NCI-H1694 (cell line): ENCODE data around the gene MANF.
"Not testable (repeated sequence)": the region's sequence is repeated elsewhere in the genome, so short reads cannot be mapped to it uniquely, and the experiment has no call there.

Experiments
- DNase-seq: peaks from one replicate; lab custom pipeline; 2025; lab: John Stamatoyannopoulos, UW

Gene MANF

GRCh38 chr3:51373658-51374421 lies 11.3 kb upstream of the MANF start:
- DNase-seq: no peak

DNA sequence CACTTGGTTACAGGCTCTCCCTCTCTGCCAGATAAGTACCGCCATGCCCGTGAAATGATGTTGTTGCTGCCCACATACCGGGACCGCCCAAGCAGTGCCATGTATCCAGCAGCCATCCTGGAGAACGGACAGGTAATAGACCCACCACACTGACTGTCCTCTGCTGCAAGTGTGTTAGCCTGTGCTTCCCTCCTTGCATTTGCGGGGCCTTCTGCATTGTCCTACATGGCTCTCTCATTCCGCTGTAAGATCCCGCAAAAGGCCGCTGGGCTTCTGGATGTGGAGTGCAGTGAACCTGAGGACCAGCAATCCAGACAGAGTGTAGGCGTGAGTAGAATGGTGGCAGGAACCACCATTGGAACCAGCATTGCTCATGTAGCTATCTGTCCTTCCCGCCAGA lies 10.6 kb upstream of the MANF start:
- no peak for DNase-seq

GRCh38 chr3:51375136-51375535 lies 10.0 kb upstream of the MANF start:
- no peak for DNase-seq

- DNase-seq: no peak
Measured at GRCh38 chr3:51375571-51375970, 9.5 kb upstream of the MANF start.

DNA sequence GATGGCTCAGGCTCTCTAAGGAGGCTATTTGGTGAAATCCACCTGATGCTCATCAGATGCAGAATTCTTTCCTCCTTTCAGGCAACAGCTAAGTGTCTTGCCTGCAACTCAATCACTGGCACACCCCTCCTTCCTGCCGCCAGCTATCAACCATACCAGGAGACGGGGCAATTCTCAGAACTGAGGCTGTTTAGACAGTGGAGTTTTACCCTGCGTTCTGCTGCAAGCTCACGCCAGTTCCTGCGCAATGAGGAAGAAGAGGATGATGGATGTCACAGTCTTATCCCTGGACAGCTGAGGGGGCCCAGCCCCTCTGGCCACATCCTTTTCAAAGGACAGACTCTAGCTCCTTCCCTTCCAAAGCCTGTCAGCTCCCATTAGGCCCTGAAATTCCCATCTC lies 7.0 kb upstream of the MANF start:
- DNase-seq: no peak

DNA sequence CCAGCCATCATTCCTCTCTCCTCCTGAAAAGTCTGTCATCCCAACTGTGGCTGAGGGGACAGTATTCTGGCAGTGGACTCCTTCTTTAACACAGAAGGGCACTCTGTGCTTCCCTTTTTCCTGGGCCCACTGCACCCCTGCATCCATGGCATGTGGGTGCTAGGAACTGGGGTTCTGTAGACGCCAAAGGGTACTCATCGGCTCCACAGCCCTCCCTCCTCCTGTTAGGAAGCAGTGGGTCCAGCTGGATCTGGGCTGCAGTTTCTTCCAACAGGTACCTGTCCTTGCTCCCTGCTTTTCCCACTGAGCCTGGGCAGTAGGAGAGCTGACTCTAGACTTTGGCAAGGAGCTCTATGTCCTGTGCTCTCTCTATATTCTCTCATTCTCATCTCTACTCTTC lies 6.4 kb upstream of the MANF start:
- DNase-seq: no peak

- no peak for DNase-seq
Measured at GRCh38 chr3:51379301-51379700, 5.8 kb upstream of the MANF start.

DNA sequence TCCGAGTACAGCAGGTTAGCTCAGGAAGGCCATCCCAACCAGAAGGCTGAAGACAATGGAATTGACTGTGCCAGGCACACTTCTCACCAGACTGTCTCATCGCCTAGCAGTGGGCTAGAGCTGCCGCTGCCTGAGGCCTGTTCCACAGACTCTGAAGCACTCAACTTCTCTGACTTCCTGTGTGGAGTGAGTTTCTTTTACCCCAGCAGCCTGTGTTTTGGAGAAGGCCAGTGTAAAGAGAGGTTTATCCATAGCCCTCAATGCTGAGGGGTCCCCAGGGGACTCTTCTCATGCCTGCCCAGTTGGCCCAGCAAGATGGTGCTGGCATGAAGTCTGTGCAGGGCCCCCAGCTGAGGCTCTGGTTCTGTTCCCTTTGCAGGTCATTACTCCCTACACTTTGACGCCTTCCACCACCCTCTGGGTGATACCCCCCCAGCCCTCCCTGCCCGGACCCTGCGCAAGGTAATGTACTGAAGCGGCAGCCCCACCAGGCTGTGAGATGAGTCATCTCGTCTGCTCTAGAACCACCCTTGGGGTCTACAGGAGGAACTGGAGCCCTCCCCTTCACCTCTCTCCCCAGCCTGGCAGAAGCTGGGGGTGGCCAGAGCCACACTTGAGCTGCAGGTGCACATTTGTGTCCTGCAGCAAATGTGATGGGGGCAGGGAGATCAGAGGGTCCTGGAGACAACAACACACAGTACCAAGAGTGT lies 5.2 kb upstream of the MANF start:
- DNase-seq: no peak

- DNase-seq: no peak
Measured at GRCh38 chr3:51380601-51381332, 4.3 kb upstream of the MANF start.

DNA sequence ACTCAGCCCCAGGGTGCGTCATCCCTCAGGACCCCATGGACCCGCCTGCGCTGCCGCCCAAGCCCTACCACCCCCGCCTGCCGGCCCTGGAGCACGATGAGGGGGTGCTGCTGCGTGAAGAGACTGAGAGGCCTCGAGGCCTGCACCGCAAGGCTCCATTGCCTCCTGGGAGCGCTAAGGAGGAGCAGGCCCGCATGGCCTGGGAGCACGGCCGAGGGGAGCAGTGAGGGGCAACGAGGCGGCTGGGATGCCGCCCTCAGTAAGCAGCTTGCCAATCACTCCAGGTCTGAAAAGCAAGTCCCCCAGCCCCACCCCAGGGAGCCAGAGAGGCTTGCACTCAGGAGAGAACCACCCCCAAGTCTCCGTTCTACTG lies 3.8 kb upstream of the MANF start:
- DNase-seq: no peak

DNA sequence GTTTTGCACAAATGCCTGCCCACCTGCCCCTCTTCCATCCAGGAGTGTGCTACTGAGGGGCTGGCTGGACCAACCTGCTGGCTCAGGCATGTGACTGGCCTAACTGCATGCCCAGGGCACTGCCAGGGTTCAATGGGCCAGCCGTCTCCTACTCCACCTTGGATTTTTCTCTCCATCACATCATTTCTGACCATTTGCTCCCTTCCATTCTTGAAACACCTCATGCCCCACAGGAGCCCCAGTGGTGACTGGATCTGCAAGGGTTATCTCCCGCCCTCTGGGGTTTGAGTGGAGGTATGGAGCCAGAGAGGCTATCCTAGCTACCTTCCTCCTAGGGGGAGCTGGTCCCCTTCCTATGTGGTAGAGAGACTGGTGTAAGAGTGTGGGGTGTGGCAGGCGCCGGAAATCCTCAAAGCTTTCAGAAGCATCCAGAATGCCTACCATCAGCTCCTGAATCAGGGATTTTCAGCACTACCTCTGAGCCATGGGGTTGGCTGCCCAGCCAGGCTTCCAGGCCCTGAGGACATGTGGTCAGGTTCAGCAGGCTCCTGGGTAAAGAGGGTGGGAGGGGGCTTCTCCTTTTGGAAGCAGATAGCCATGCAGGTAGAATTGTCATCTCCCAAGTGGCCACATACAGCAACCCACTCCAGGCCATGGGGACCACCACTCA lies 2.9 kb upstream of the MANF start:
- no peak for DNase-seq

DNA sequence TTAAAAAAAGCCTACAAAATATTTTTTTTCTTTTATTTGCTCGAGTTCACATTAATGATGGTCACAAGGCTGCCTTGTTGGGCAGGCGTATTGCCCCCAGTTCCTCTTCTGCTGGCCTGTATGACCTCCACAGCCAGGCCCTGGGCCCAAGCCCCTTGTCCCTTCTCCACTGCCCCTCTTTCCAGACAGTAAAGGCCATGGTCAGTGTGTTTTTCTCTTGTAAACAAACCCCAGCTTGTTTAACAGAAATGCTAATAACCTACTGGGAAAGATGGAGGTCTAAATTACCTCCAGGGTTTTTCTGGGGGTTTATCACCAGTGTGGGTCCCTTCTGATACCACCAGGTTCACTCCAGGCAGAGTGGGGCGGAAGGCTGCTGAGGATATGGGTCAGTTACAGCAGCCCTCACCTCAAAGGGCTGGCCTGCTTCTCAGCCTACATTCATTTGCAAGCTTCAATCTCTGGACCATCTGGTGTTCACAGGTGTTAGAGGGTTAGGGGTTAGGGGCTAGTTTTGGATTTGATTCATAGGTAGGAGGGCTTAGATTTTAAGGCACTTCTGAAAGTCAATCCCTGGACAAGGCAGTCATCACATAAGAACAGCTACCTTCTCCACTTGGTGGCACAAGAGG lies 2.0 kb upstream of the MANF start:
- no peak for DNase-seq

GRCh38 chr3:51384055-51384725 lies 901 bp upstream of the MANF start:
- DNase-seq: no peak

DNA sequence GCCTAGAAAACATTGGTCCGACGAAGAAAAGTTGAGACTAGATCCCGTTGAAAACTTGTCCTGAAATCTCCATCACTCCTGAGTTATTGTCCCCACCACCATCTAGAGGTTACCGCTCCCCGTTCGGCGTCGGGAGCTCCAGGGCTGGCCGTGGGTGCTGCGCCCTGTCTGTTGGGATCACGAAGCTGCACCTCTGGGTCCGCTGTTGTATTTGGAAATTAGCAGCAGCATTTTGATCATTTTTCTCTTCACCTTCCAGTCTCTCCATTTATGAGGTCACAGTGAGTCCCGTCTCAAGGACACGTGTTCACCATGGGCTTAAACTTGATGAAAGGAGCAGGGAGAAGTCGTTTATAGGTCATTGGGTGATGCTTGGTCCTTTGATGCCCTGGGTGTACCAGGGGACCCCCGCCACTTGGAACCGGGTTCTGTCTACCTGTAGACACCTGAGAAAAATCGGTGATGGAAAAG lies 565 bp downstream of the MANF start:
- no peak for DNase-seq

DNA sequence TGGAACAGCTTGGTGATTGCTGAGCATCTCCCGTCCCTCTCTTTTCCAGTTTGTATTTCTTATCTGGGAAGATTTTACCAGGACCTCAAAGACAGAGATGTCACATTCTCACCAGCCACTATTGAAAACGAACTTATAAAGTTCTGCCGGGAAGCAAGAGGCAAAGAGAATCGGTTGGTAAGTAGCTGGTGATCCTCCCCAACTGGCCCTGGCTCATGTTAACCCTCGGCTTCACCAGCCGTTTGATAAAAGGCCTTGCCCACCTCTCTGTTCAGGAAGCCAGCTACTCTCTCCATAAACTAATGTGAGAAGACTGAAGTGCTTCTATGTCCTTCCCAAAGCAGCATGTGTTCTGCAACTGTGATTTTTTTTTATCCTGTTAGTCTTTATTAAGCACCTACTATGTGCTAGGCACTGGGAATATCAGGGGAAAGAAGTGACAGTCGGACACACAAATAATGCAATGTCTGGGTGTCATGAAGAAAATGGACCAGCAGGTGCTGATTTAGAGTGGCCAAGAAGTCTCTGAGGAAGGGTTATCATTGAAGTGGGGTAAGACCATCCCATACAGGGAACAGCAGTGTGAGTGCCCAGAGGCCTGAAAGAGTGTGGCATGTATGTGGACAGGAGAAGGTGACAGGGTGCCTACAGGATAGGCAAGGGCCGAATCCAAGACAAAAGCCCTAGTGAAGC lies 1.2 kb downstream of the MANF start:
- no peak for DNase-seq

GRCh38 chr3:51386852-51387229 lies 1.8 kb downstream of the MANF start:
- no peak for DNase-seq

- DNase-seq: not testable (repeated sequence)
Measured at GRCh38 chr3:51387281-51387680, 2.2 kb downstream of the MANF start.

- DNase-seq: no peak
Measured at GRCh38 chr3:51388286-51389029, 3.4 kb downstream of the MANF start.

DNA sequence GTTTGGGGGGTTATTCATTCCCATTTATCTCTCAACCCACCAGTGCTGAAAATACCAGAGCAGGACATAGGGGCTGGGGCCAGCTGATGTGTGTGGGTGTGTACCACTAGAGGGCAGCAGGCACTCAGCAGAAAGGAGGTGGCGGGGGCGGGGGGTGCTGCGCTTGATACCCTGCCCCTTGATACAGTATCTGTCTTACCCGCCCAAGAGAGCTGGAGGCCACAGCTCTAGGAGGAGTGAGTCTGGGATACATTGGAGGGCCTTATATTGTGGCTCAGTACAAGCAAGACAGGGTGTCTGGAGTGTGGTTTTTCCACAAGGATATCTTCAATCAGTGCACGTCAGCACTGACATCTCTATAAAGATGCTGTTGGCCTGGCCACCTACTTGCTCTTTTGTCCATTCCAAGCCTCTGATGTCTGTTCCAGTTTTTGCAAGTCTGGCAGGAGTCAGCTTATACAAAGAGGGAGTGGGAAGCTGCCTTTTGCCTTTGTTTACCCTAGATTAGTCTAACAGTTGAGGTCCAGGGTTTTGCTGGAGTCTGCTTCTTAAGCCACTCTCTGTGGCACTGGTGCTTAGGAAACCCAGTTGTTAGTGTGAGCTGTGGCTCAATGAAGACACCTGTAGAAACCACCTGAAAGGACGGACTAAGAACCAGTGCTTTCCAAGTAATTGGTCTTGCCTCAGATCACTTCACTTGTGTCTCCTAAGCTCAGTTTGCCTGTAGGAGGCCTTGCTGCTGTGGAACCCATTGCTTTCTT lies 4.5 kb downstream of the MANF start:
- no peak for DNase-seq
